K562 (cell line): ENCODE results near the gene KLHL15. TPM values are rescaled to one million over a fixed set of nuclear protein-coding genes. Genes with fewer than 3 reads are reported as not detected.

Experiments
- ARID4B ChIP-seq: sonication (generic); formaldehyde crosslinking; IDR thresholded peaks from 2 replicates; pipeline ENCODE4 v1.8.0; 2022; ENCODE audit warnings: mild to moderate bottlenecking, missing genetic modification reagents
- CCNT2 ChIP-seq: IDR thresholded peaks from 2 replicates; pipeline ENCODE4 v1.6.1; 2011; ENCODE audit warnings: borderline replicate concordance, low read depth, mild to moderate bottlenecking, moderate library complexity, mixed read lengths, low read length; ENCODE audit not compliant: insufficient read length; ENCODE audit errors: extremely low read depth
- CEBPB ChIP-seq: fragments of 450-650 bp; IDR thresholded peaks from 2 replicates; pipeline ENCODE4 v1.6.1; 2016; ENCODE audit warnings: missing genetic modification characterization, missing compliant biosample characterization
- CREM ChIP-seq: IDR thresholded peaks from 2 replicates; pipeline ENCODE4 v1.6.1; 2014; ENCODE audit warnings: antibody characterized with exemption, low read depth
- ELF2 ChIP-seq: fragments of 250-450 bp; sonication (Bioruptor Pico); IDR thresholded peaks from 2 replicates; pipeline ENCODE4 v1.5.0; 2021; ENCODE audit warnings: mild to moderate bottlenecking
- ESRRB ChIP-seq: fragments of 250-450 bp; sonication (Bioruptor Pico); IDR thresholded peaks from 2 replicates; pipeline ENCODE4 v1.5.0; 2020; ENCODE audit warnings: mild to moderate bottlenecking, moderate library complexity, borderline replicate concordance
- HES1 ChIP-seq: fragments of 450-650 bp; IDR thresholded peaks from 2 replicates; pipeline ENCODE4 v1.6.1; 2016; ENCODE audit warnings: low read depth, mild to moderate bottlenecking, moderate library complexity
- HMG20A ChIP-seq: fragments of 450-650 bp; formaldehyde crosslinking; conservative IDR thresholded peaks from 2 replicates; pipeline ENCODE4 v1.4.0; 2020; ENCODE audit warnings: mild to moderate bottlenecking, mixed read lengths
- HMG20B ChIP-seq: fragments of 250-450 bp; sonication (Bioruptor Pico); IDR thresholded peaks from 2 replicates; pipeline ENCODE4 v1.5.0; 2021; ENCODE audit warnings: mild to moderate bottlenecking
- HMGXB4 ChIP-seq: sonication (generic); formaldehyde crosslinking; IDR thresholded peaks from 2 replicates; pipeline ENCODE4 v1.8.1; 2023; ENCODE audit warnings: mild to moderate bottlenecking, missing genetic modification reagents
- MTF1 ChIP-seq: fragments of 250-450 bp; sonication (Bioruptor Pico); IDR thresholded peaks from 2 replicates; pipeline ENCODE4 v1.9.0; 2021; ENCODE audit warnings: moderate library complexity, mild to moderate bottlenecking, inconsistent platforms, borderline replicate concordance
- PHF21A ChIP-seq: fragments of 450-650 bp; IDR thresholded peaks from 2 replicates; pipeline ENCODE4 v1.6.1; 2017; ENCODE audit warnings: low read depth, borderline replicate concordance
- RBM14 ChIP-seq: fragments of 200-400 bp; formaldehyde crosslinking; IDR thresholded peaks from 2 replicates; pipeline ENCODE4 v1.6.1; 2018; ENCODE audit warnings: low read depth, mild to moderate bottlenecking, low read length, moderate library complexity, borderline replicate concordance; ENCODE audit not compliant: insufficient read depth
- RFX5 ChIP-seq: IDR thresholded peaks from 2 replicates; pipeline ENCODE4 v1.6.1; 2011; ENCODE audit warnings: low read depth, mild to moderate bottlenecking, improper control_type of control experiment, low read length
- TBP ChIP-seq: optimal IDR thresholded peaks from 2 replicates; pipeline ENCODE3; 2011; ENCODE audit warnings: low read depth, low read length, improper control_type of control experiment
- TRIM28 ChIP-seq: fragments of 450-650 bp; IDR thresholded peaks from 2 replicates; pipeline ENCODE4 v1.6.1; 2017
- ZBTB26 ChIP-seq: fragments of 450-650 bp; formaldehyde crosslinking; IDR thresholded peaks from 2 replicates; pipeline ENCODE4 v1.4.0; 2022; ENCODE audit warnings: missing genetic modification characterization
- ZNF76 ChIP-seq: fragments of 250-450 bp; sonication (Bioruptor Pico); IDR thresholded peaks from 2 replicates; pipeline ENCODE4 v1.4.0; 2020; ENCODE audit warnings: mild to moderate bottlenecking, moderate library complexity, borderline replicate concordance
- polyA plus RNA-seq, 8 experiments: library from polyadenylated mRNA; depleted of rRNA in 4 of 8; stranded (reverse) in 5 of 8; unstranded in 3 of 8; fragments of >200 nt; fragmentation: Nextera tagmentation in 2 of 8; fragmentation: Illumina TruSeq in 1 of 8; extraction: Ambion mirVana in 2 of 8; extraction: Trizol in 1 of 8; gene quantifications; 2 replicates each; pipeline versions ENCODE4 v1.2.1 to v1.2.3, GENCODE V29; 2011 to 2014; ENCODE audit warnings: inconsistent platforms in 1 of 8, missing spikeins in 1 of 8
- total RNA-seq, 7 experiments: library from RNA; depleted of rRNA in 6 of 7; stranded (reverse); fragments of >200 nt in 6 of 7; fragmentation: Illumina TruSeq in 2 of 7; extraction: Trizol in 2 of 7; gene quantifications; 2 replicates each; pipeline versions ENCODE4 v1.2.1 to v1.2.3, GENCODE V29; 2011 to 2021; ENCODE audit warnings: low replicate concordance in 1 of 7

KLHL15 gene
- total and polyA plus RNA-seq, 9 of the 15 experiments (the other 6 are each of a cell fraction or from before 2014, with no cell fraction given) = 3.0 to 12.4 (median 7.6) TPM

GRCh38 chrX:24025741-24026403 is 1.1 kb downstream of the KLHL15 start (continued):
- no peak for TF ChIP-seq ARID4B (CRISPR knock-in tag)
- TF ChIP-seq HMGXB4 (CRISPR knock-in tag) = 0 out of 2 replicates have a peak, but pooled peaks have one; percentile 17
- TF ChIP-seq ELF2 (CRISPR knock-in tag) = no peak
- TF ChIP-seq ZNF76 (CRISPR knock-in tag) = no peak
- TF ChIP-seq CREM = peak; percentile 88
- peak; percentile 52 for TF ChIP-seq CCNT2
- TF ChIP-seq MTF1 (CRISPR knock-in tag) = no peak
- peak; percentile 98 for TF ChIP-seq CEBPB
- no peak for TF ChIP-seq TRIM28
- TF ChIP-seq RFX5 = no peak
- TF ChIP-seq ZBTB26 = no peak
- TF ChIP-seq HES1 = no peak
- TF ChIP-seq ESRRB (CRISPR knock-in tag) = no peak
- TF ChIP-seq HMG20A = no peak
- TF ChIP-seq PHF21A = no peak
- TF ChIP-seq HMG20B (CRISPR knock-in tag) = no peak
- peak; percentile 11 for TF ChIP-seq TBP
- no peak for TF ChIP-seq RBM14
